ENCODE data around the gene MAD2L1BP.
A peak's percentile ranks its signal among the peaks of the same experiment; 100 is the strongest.
"Not testable (repeated sequence)": the region's sequence is repeated elsewhere in the genome, so short reads cannot be mapped to it uniquely, and the experiment has no call there.

MAD2L1BP gene

GRCh38 chr6:43627008-43627825 lies 8.4 kb upstream of the MAD2L1BP start:
- DNase-seq: no peak

GRCh38 chr6:43628393-43629103 lies 7.1 kb upstream of the MAD2L1BP start:
- peak; percentile 21 for DNase-seq

DNA sequence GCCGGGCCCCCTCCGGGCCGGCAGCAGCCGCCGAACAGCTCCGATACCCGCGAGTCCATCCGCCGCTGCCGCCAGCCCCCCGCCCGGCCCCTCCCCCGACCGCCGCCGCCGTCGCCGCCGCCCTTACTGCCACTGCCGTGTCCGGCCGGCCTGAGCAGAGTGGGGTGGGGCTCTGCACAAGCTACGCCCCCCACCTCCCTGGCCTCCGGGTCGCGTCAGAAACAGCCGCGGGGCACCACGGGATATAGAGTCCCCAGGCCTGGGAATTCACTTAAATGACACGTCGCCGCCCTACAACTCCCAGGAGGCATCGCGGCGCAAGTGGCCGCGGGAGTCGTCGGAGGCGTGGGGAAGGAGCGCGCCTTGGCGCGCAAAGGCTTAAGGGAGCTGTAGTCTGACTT lies 6.5 kb upstream of the MAD2L1BP start, which contains the start of gene GTPBP2:
Gene GTPBP2 (minus strand): TSS at position 161 of the 401 bp plus-strand sequence. CDS start 102 bp downstream, at position 59.
- DNase-seq: peak; percentile 91

GRCh38 chr6:43629505-43630300 lies 5.9 kb upstream of the MAD2L1BP start:
- DNase-seq: peak; percentile 78

GRCh38 chr6:43630980-43631619 lies 4.5 kb upstream of the MAD2L1BP start:
- no peak for DNase-seq

- DNase-seq: not testable (repeated sequence)
Observed at GRCh38 chr6:43633002-43633401, 2.6 kb upstream of the MAD2L1BP start.

GRCh38 chr6:43634702-43635303 lies 837 bp upstream of the MAD2L1BP start:
- no peak for DNase-seq

DNA sequence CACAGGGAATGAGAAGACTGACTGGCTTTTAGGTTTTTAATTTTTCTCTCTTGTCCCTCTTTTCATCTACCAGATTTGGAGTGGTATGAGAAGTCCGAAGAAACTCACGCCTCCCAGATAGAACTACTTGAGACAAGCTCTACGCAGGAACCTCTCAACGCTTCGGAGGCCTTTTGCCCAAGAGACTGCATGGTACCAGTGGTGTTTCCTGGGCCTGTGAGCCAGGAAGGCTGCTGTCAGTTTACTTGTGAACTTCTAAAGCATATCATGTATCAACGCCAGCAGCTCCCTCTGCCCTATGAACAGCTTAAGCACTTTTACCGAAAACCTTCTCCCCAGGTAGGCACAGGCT lies 644 bp downstream of the MAD2L1BP start:
- no peak for DNase-seq

DNA sequence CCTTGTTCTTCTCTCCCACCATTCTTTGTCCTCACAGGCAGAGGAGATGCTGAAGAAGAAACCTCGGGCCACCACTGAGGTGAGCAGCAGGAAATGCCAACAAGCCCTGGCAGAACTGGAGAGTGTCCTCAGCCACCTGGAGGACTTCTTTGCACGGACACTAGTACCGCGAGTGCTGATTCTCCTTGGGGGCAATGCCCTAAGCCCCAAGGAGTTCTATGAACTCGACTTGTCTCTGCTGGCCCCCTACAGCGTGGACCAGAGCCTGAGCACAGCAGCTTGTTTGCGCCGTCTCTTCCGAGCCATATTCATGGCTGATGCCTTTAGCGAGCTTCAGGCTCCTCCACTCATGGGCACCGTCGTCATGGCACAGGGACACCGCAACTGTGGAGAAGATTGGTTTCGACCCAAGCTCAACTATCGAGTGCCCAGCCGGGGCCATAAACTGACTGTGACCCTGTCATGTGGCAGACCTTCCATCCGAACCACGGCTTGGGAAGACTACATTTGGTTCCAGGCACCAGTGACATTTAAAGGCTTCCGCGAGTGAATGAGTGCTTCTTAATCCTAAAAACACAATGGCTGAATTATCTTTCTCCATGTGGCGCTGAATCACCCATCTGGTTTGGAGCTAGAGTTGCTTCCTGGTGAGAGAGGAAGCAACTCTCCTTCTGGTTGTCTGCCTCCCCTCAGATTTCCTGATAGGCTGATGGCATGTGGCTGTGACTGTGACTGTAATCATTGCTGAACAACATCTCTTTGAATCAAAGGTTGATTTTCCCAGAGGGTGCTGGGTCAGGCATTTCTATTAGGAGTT lies 4.6 kb downstream of the MAD2L1BP start:
- no peak for DNase-seq

- peak; percentile 52 for DNase-seq
Observed at GRCh38 chr6:43644940-43645612, 9.4 kb downstream of the MAD2L1BP start, which contains the start of gene RSPH9. TSS of gene RSPH9 (plus strand) at chr6:43645036. CDS start at chr6:43645099, 63 bp downstream.

- no peak for DNase-seq
Observed at GRCh38 chr6:43645613-43645964, 9.9 kb downstream of the MAD2L1BP start.

DNA sequence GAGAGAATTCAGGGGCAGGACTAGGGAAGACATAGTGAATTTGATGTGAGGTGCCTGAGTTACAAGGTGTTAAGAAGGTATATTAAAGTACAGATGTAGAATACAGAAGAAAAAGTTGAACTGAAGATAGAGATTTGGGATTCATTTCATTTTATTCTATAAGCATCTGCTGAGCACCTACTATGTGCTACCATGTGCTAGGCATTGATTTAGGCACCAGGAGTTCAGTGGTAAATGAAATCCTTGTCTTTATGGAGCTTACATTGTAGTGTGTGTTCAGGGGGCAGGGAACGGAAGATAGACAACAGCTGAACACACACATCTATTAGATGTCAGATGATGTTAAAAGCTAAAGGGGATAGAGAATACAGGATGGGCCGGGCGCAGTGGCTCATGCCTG lies 12.0 kb downstream of the MAD2L1BP start:
- DNase-seq: no peak

DNA sequence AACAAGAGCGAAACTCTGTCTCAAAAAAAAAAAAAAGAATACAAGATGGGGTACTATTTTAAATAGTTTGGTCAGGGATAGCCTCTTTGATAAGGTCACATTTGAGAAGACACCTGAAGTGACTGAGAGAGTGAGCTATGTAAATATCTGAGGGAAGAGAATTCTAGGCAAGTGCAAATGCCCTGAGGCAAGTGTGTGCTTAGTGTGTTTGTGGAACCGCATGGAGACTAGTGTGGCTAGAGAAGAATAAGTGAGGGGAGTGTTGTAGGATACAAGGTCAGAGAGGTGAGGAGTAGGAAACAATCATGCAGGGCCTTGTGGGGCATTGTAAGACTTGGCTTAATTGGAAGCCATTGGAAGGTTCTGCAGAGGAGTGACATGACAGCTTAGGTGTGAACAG lies 12.6 kb downstream of the MAD2L1BP start:
- DNase-seq: no peak

DNA sequence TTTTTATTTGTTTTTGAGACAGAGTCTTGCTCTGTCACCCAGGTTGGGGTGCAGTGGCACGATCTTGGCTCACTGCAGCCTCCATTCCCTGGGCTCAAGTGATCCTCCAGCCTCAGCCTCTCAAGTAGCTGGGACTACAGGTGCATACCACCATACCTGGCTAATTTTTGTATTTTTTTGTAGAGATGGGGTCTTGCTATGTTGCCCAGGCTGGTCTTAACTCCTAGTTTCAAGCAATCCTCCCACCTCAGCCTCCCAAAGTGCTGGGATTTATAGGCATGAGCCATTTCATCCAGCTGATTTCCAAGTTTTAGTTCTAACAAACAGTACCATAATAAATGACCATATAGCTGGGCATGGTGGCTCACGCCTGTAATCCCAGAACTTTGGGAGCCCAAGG lies 17.2 kb downstream of the MAD2L1BP start:
- not testable (repeated sequence) for DNase-seq

DNA sequence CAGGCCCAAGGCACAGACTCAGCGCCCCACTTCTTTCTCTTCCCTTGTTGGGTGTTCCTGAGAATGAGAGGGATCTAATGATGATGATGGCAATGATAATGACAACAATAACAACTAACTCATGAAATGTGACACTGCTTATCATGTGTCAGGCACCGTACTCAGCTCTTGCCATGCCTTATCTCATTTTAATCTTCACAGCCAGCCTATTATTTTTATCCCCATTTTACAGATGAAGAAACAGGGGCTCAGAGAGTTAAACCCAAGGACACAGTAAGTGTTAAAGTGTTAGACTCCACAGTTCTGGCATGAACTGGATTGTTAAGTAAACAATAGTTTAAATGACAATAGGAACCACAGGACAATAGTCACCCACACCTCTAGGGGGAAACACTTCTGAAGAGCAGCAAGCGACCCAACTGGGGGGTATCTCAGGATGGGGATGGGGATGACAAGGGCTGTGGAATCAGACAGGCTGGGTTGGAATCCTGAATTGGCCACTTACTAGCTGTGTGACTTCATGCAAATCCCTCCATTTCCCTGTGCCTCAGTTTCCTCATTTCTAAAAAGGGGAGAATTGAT lies 21.7 kb downstream of the MAD2L1BP start:
- DNase-seq: no peak

GRCh38 chr6:43658161-43658560 lies 22.5 kb downstream of the MAD2L1BP start:
- DNase-seq: no peak

DNA sequence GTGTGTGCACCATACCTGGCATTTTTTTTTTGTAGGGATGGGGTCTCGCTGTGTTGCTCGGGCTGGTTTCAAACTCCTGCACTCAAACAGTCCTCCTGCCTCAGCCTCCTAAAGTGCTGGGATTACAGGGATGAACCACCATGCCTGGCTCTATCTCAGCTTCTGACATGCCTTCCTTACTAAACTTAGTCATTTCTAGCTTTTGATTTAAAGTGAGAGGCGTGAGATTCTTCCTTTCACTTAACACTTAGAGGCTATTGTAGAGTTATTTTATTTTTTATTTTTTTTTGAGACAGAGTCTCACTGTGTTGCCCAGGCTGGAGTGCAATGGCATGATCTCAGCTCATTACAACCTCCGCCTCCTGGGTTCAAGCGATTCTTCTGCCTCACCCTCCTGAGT lies 27.3 kb downstream of the MAD2L1BP start:
- not testable (repeated sequence) for DNase-seq

GRCh38 chr6:43665376-43665775 lies 29.7 kb downstream of the MAD2L1BP start:
- no peak for DNase-seq

DNA sequence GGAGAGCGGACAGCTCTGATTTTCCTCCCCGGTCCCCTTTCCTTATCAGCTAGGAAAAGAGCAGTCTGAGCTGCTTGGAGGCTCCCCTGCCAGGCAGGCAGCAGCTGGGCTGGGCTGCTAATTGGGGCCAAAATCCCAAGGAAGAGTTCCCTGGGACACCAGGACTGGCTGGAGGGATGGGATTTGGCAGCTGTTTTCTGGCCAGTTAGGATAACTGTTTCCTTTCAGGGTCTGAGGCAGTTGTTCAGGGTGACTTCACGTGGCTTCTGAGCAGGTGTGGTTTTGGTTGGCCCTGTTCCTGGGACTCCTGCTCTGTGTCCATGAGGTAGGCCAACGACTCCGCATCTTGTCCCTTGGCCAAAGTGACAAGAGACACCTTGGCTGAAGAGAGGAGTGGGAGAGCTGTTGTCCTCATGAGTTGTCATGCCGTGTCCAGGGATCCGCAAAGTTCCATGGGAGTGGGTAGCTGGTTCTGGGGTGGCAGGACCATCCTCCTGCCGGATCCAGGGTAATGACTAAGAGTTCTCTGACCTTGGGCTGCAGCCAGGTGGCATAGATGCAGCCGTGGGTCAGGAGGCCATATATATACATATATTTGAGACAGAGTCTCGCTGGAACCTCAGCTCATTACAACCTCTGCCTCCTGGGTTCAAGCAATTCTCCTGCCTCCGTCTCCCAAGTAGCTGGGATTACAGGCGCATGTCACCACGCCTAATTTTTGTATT lies 30.7 kb downstream of the MAD2L1BP start:
- no peak for DNase-seq

Data from T-helper 9 cell (primary cell).